Activated effector memory CD4-positive, alpha-beta T cell treated with Interleukin-2 at 50 U/mL for 16 hours (primary cell): ENCODE results near the gene NEURL1B.
A peak's percentile ranks its signal among the peaks of the same experiment; 100 is the strongest.

Source experiments
- DNase-seq: peaks from one replicate; pipeline ENCODE4 v3.0.0-alpha.2; 2020

Gene NEURL1B

GRCh38 chr5:172681421-172681820 lies 40.4 kb downstream of the NEURL1B start:
- DNase-seq = no peak

- no peak for DNase-seq
These were observed 42.2 kb downstream of the NEURL1B start for GRCh38 chr5:172683264-172683644.

GRCh38 chr5:172683645-172684471 lies 42.8 kb downstream of the NEURL1B start:
- peak; percentile 60 for DNase-seq

- DNase-seq = no peak
These were observed 44.0 kb downstream of the NEURL1B start for GRCh38 chr5:172685091-172685490.

DNA sequence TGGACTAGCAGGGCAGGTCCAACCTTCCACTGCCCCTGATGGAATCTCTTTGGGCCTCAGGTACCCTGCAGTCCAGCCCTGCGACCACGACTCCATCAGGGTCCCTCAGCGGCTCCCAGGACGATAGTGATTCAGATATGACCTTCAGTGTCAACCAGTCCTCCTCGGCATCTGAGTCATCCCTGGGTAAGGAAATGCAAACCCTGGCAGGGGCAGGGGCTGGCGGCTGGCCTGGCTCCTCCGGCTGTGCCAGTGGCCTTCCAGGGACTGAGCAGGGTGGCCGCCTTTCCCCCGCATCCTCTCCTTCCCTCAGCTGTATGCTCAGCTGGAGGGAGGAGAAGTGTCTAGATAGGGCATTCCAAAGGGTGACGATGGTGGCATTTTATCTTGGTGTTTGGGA lies 45.0 kb downstream of the NEURL1B start:
- DNase-seq = no peak

DNA sequence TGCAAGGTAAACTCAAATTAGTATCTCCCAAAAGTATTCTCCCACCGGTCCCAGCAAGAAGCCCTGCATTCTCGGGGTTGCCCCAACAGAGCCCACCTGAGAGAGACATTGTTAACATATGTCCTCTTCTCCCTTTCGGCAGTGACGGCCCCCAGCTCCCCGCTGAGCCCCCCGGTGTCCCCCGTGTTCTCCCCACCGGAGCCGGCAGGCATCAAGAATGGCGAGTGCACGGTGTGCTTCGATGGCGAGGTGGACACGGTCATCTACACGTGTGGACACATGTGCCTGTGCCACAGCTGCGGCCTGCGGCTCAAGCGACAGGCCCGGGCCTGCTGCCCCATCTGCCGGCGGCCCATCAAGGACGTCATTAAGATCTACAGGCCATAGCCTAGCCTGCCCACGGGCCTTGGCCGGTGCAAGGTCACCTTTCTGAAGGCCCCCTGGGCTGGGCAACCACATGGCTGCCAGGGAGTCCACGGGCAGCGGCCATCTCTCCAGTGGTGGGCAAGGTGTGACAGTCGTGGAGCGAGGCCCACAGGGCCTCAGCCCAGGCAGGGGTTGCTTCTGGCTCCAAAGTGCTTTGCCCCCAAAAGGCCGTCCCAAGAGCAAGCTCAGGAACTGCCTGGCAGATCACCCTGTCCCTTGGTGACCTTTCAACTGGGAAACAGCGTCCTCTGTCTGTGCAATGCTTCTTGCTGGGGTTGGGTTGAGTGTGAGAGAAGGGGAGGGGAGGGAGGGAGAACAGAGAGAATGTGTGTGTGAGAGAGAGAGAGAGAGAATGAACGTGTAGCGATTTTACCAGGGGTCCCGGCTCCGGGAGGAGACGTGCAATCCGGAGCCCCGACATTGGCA lies 45.7 kb downstream of the NEURL1B start:
- no peak for DNase-seq

- no peak for DNase-seq
These were observed 46.9 kb downstream of the NEURL1B start for GRCh38 chr5:172687940-172688339.

- peak; percentile 23 for DNase-seq
These were observed 47.5 kb downstream of the NEURL1B start for GRCh38 chr5:172688349-172689217.

DNA sequence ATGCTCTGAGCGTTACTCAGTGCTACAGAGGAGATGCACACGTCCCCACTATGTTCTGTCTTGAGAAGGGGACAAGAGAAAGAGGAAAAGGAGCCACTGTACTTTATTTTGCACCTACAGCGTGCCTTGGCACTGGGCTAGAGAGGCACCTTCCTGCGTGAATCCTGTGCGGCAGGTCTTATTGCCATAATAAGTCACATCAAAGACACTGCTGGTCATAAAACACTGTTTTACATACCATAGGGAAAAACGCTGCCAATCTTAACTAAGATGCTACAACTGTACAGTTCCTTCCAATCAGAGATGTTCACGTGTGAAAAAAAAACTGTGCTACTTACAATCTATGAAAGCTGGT lies 48.1 kb downstream of the NEURL1B start:
- no peak for DNase-seq

GRCh38 chr5:172689801-172690200 lies 48.7 kb downstream of the NEURL1B start:
- DNase-seq = no peak

DNA sequence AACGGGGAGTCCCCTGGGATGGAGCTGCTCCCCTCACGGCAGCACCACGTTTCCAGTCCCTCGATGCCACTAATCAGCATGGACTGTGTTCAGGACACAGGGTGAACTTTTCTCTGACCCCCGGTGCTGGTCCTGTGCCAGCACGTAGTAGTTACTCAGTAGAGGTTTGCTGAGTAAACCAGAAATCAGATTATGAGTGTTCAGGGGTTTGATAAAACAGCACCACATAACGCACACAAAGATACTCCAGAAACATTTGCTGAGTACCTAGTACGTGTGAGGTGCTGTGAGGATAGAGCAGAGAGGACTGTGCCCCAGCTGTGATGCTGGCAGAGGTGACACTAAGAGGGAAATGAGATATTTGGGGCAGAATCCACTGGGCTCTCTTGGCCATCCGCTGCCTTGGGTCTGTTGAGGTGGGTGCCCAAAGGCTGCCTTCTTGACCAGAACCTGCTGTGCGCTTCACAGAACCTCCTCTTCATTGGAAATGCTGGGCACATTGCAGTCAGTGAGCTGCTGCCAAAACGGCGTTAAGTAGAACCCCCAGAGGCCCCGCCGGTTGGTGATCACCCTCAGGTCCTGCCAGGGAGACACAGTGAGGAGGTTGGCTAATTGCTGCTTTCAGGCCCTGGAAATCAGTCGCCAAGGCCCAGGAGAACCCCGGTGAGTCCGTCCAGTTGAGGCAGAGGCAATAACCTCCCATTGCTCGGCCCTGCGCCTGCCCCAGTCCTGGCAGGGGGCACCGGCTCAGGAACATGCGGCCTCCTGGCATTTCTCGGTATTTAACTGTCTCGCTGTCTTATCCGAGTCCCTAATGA lies 49.4 kb downstream of the NEURL1B start:
- DNase-seq = no peak

- no peak for DNase-seq
These were observed 50.8 kb downstream of the NEURL1B start for GRCh38 chr5:172691886-172692285.

DNA sequence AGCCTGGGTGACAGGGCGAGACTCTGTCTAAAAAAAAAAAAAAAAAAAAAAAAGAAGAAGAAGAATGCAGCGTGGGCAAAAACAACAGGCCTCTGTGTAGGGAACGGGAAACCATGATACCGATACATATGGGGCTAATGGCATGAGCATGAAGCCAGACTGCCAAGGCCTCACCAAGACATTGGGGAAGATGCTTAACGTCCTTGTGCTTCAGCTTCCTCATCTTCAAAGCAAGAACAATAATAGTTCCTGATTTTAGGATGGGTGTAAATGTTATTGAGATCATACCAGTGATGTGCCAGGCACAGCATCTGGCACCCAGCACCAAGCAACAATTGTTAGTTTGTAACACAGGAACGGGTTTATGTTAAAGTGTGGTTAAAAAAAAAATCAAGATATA lies 51.4 kb downstream of the NEURL1B start:
- DNase-seq = no peak

GRCh38 chr5:172692981-172693380 lies 51.9 kb downstream of the NEURL1B start:
- no peak for DNase-seq

GRCh38 chr5:172694061-172694460 lies 53.0 kb downstream of the NEURL1B start:
- DNase-seq = no peak

DNA sequence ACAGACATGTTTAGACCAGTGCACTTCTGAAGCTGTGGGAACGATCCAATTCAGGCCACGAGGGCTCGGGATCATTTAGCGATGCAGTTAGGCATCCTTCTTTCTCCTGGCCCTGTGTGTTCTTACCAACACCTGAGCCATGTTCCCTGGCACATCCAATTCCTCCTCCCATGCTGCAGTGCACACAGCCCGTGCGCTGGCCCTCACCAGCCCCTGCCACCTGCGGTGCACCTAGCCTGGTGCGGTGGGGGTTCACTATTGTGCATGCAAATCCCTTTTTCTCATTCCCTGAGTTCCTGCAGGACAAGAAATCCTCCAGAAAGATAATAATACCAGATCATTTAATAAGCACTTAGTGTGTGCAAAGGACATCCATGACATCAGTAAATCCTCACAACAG lies 53.5 kb downstream of the NEURL1B start:
- no peak for DNase-seq

DNA sequence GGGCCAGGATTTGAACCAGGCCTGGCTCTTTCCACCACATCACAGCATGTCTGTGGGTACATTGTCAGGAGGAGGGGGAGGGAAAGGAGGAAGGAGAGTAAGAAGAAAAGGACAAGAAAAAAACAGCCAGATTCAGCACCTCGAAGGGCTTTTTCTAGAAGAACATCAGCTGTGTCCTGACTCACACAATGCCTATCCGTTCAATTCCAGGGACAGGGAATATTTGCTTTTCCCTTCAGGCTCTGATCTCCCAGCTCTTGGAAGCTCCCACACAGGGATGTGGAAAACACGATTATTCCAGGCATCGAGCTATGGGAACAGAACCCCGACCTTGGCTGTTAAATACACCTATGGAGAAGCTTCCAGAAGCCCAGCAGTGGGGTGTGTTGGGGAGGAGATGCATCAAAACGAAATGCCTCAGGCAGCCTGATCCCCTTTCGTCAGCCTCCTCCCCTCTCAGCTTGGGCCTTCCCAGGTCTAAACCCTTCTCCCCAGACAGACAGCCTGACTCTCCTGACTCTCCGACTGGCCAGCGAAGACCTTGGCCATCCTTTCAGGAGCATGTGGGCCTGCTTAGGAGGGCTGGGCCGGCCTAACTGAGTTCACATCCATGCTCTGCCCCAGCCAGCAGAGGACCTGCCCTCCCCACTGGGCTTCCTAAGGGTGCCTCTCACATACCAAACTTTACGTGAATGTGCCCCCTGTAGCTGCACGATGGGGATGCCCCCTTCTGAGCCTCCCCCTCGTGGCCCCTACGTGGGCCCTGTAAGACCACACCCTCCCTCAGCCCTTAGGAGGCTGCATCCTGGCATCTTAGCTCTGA lies 54.4 kb downstream of the NEURL1B start:
- DNase-seq = no peak

GRCh38 chr5:172696171-172696849 lies 55.2 kb downstream of the NEURL1B start:
- DNase-seq = no peak

- DNase-seq = peak; percentile 69
These were observed 56.4 kb downstream of the NEURL1B start for GRCh38 chr5:172697123-172698121.
